K562 (cell line): ENCODE measurements around the gene TOR1AIP2. TPM values are rescaled to one million over a fixed set of nuclear protein-coding genes. Genes with fewer than 3 reads are reported as not detected.

Experiments used
- DEAF1 ChIP-seq: fragments of 450-650 bp; formaldehyde crosslinking; IDR thresholded peaks from 2 replicates; pipeline ENCODE4 v1.4.0; 2020; ENCODE audit warnings: mild to moderate bottlenecking, moderate library complexity
- EHMT2 ChIP-seq: fragments of 450-650 bp; IDR thresholded peaks from 2 replicates; pipeline ENCODE4 v1.6.1; 2018; ENCODE audit warnings: antibody characterized with exemption
- ELF1 ChIP-seq: fragments of 200-800 bp; sonication (Bioruptor generic); IDR thresholded peaks from 2 replicates; pipeline ENCODE4 v1.6.1; 2016; ENCODE audit warnings: missing genetic modification characterization, missing compliant biosample characterization
- EWSR1 ChIP-seq: fragments of 450-650 bp; IDR thresholded peaks from 2 replicates; pipeline ENCODE4 v1.6.1; 2018; ENCODE audit warnings: borderline replicate concordance, mild to moderate bottlenecking, low read depth, moderate library complexity; ENCODE audit not compliant: partially characterized antibody
- FOXA3 ChIP-seq, 2 experiments: fragments of 450-650 bp in 1 of 2; sonication (generic) in 1 of 2; formaldehyde crosslinking; IDR thresholded peaks in 1 of 2; conservative IDR thresholded peaks in 1 of 2; 2 replicates each; pipeline versions ENCODE4 v1.4.0 to v1.8.0; 2020 to 2022; ENCODE audit warnings: mild to moderate bottlenecking in 2 of 2, missing genetic modification reagents in 1 of 2
- HDAC6 ChIP-seq: IDR thresholded peaks from 2 replicates; pipeline ENCODE4 v1.6.1; 2012; ENCODE audit warnings: low read depth, mild to moderate bottlenecking, control low read depth, inconsistent platforms, low read length, moderate library complexity
- HNRNPL ChIP-seq: fragments of 200-400 bp; formaldehyde crosslinking; IDR thresholded peaks from 2 replicates; pipeline ENCODE4 v1.6.1; 2017; ENCODE audit warnings: low read depth, mild to moderate bottlenecking, low read length
- MGA ChIP-seq: fragments of 450-650 bp; IDR thresholded peaks from 2 replicates; pipeline ENCODE4 v1.6.1; 2016; ENCODE audit warnings: mild to moderate bottlenecking, moderate library complexity
- PTBP1 ChIP-seq: fragments of 200-400 bp; formaldehyde crosslinking; IDR thresholded peaks from 2 replicates; pipeline ENCODE4 v1.6.1; 2017; ENCODE audit warnings: low read depth, low read length
- RBM17 ChIP-seq: fragments of 200-400 bp; formaldehyde crosslinking; IDR thresholded peaks from 2 replicates; pipeline ENCODE4 v1.6.1; 2017; ENCODE audit warnings: low read depth, mild to moderate bottlenecking, low read length, borderline replicate concordance
- SNAPC5 ChIP-seq: fragments of 250-450 bp; sonication (Bioruptor Pico); IDR thresholded peaks from 2 replicates; pipeline ENCODE4 v1.8.0; 2021; ENCODE audit warnings: moderate library complexity, mild to moderate bottlenecking, inconsistent platforms
- SRSF7 ChIP-seq: fragments of 200-400 bp; formaldehyde crosslinking; optimal IDR thresholded peaks from 2 replicates; pipeline ENCODE3; 2017; ENCODE audit warnings: mild to moderate bottlenecking, low read depth, low read length
- ZNF143 ChIP-seq: sonication (generic); formaldehyde crosslinking; IDR thresholded peaks from 2 replicates; pipeline ENCODE4 v1.9.0; 2022; ENCODE audit warnings: mild to moderate bottlenecking, missing genetic modification reagents
- ZNF408 ChIP-seq: fragments of 250-450 bp; sonication (Bioruptor Pico); IDR thresholded peaks from 2 replicates; pipeline ENCODE4 v1.4.0; 2020; ENCODE audit warnings: low read depth, mild to moderate bottlenecking, moderate library complexity
- polyA plus RNA-seq, 8 experiments: library from polyadenylated mRNA; depleted of rRNA in 4 of 8; stranded (reverse) in 5 of 8; unstranded in 3 of 8; fragments of >200 nt; fragmentation: Nextera tagmentation in 2 of 8; fragmentation: Illumina TruSeq in 1 of 8; extraction: Ambion mirVana in 2 of 8; extraction: Trizol in 1 of 8; gene quantifications; 2 replicates each; pipeline versions ENCODE4 v1.2.1 to v1.2.3, GENCODE V29; 2011 to 2014; ENCODE audit warnings: inconsistent platforms in 1 of 8, missing spikeins in 1 of 8
- total RNA-seq, 7 experiments: library from RNA; depleted of rRNA in 6 of 7; stranded (reverse); fragments of >200 nt in 6 of 7; fragmentation: Illumina TruSeq in 2 of 7; extraction: Trizol in 2 of 7; gene quantifications; 2 replicates each; pipeline versions ENCODE4 v1.2.1 to v1.2.3, GENCODE V29; 2011 to 2021; ENCODE audit warnings: low replicate concordance in 1 of 7

Gene TOR1AIP2
- total and polyA plus RNA-seq, 9 of the 15 experiments (the other 6 are each of a cell fraction or from before 2014, with no cell fraction given), result 16.7 to 122 (median 41.4) TPM

GRCh38 chr1:179882253-179883039, 4.8 kb upstream of the TOR1AIP2 start, which contains the start of gene TOR1AIP1 (continued):
- no peak for TF ChIP-seq HDAC6
- peak in 1 of 2 experiments; percentile 46; a peak in 1 of 4 replicates for TF ChIP-seq FOXA3 (CRISPR knock-in tag; conservative IDR thresholded peaks at IDR 0.05 in 1 of 2, IDR thresholded peaks at IDR 0.05 in 1 of 2)
- no peak for TF ChIP-seq RBM17
- TF ChIP-seq ELF1, result peak; percentile 98
- no peak for TF ChIP-seq SNAPC5
- TF ChIP-seq SRSF7, result no peak
- no peak for TF ChIP-seq ZNF408 (CRISPR knock-in tag)
- no peak; the same call in 1 of the 2 replicates for TF ChIP-seq EHMT2
- peak; percentile 79 for TF ChIP-seq ZNF143
- TF ChIP-seq PTBP1, result no peak
- TF ChIP-seq DEAF1 (CRISPR knock-in tag), result peak; percentile 75
- TF ChIP-seq EWSR1, result no peak
- no peak for TF ChIP-seq HNRNPL
- peak; percentile 68; the same call in 1 of the 2 replicates for TF ChIP-seq MGA
